OCI-LY7 (cell line): ENCODE results near the gene CD47. TPM values are rescaled to one million over a fixed set of nuclear protein-coding genes. Genes with fewer than 3 reads are reported as not detected.

ENCODE experiments used
- BruUV-seq: library from RNA; stranded (reverse); fragments of 400-500 nt; replicated peaks from 2 replicates; lab custom pipeline; 2021; lab: Mats Ljungman, UMichigan
- CTCF ChIA-PET: fragments of 300-600 bp; sonication (Branson Sonifier 250); formaldehyde crosslinking; loops from one replicate; lab custom pipeline; 2022; ENCODE audit warnings: antibody characterized with exemption; ENCODE audit not compliant: unreplicated experiment; lab: Charles Lee
- POLR2A ChIA-PET: fragments of 300-600 bp; sonication (Branson Sonifier 250); formaldehyde crosslinking; loops from one replicate; lab custom pipeline; 2022; ENCODE audit warnings: antibody characterized with exemption; lab: Charles Lee
- DNase-seq: peaks from one replicate; pipeline ENCODE4 v3.0.0-alpha.2; 2015; ENCODE audit warnings: low spot score
- H2AFZ ChIP-seq: fragments of 200-600 bp; sonication (generic), shearing (Covaris generic); 2 replicates; pipeline ENCODE4 v1.6.1; 2014; ENCODE audit warnings: mild to moderate bottlenecking, antibody characterized with exemption, low read length, moderate library complexity
- H3K27ac ChIP-seq: fragments of 200-600 bp; sonication (generic); 2 replicates; pipeline ENCODE4 v1.5.1; 2014; ENCODE audit warnings: mixed run types, low read depth, mild to moderate bottlenecking, moderate library complexity, low read length, inconsistent platforms; ENCODE audit not compliant: poor library complexity, severe bottlenecking
- H3K36me3 ChIP-seq: fragments of 200-600 bp; sonication (generic); 2 replicates; pipeline ENCODE4 v1.6.1; 2014; ENCODE audit warnings: mild to moderate bottlenecking, antibody characterized with exemption, low read length, moderate library complexity, mixed read lengths; ENCODE audit not compliant: insufficient read depth
- H3K4me1 ChIP-seq: fragments of 200-600 bp; sonication (generic); 2 replicates; pipeline ENCODE4 v1.5.1; 2014; ENCODE audit warnings: mild to moderate bottlenecking, low read length; ENCODE audit not compliant: insufficient read depth, poor library complexity, severe bottlenecking
- H3K4me2 ChIP-seq: fragments of 200-600 bp; sonication (generic); 2 replicates; pipeline ENCODE4 v1.6.1; 2014; ENCODE audit warnings: mild to moderate bottlenecking, low read length
- H3K4me3 ChIP-seq: fragments of 200-600 bp; sonication (generic); 2 replicates; pipeline ENCODE4 v1.5.1; 2014; ENCODE audit warnings: mild to moderate bottlenecking, low read depth, low read length; ENCODE audit not compliant: poor library complexity, severe bottlenecking
- H3K79me2 ChIP-seq: fragments of 200-600 bp; sonication (generic); 2 replicates; pipeline ENCODE4 v1.6.1; 2016; ENCODE audit warnings: low read depth, mild to moderate bottlenecking, low read length, moderate library complexity, mixed read lengths; ENCODE audit not compliant: insufficient read depth
- H3K9me2 ChIP-seq: fragments of 200-600 bp; sonication (generic); 2 replicates; pipeline ENCODE4 v1.6.1; 2016; ENCODE audit warnings: mild to moderate bottlenecking, low read length, mixed read lengths; ENCODE audit not compliant: insufficient read depth
- H3K9me3 ChIP-seq: fragments of 200-600 bp; sonication (generic); 2 replicates; pipeline ENCODE4 v1.6.1; 2014; ENCODE audit warnings: mild to moderate bottlenecking, mixed run types, low read length, mixed read lengths
- H4K20me1 ChIP-seq: fragments of 200-600 bp; sonication (generic); 2 replicates; pipeline ENCODE4 v1.6.1; 2014; ENCODE audit warnings: mild to moderate bottlenecking, antibody characterized with exemption, low read length, moderate library complexity, mixed read lengths; ENCODE audit not compliant: insufficient read depth
- EZH2phosphoT487 ChIP-seq: fragments of 200-600 bp; sonication (generic); IDR thresholded peaks from 2 replicates; pipeline ENCODE4 v1.6.1; 2018; ENCODE audit warnings: low read depth, borderline replicate concordance, mild to moderate bottlenecking, mixed run types, antibody characterized with exemption, low read length, moderate library complexity, mixed read lengths
- intact Hi-C: fragments of 100-400 bp; cut with micrococcal nuclease; formaldehyde crosslinking; loops from one replicate; pipeline ENCODE4 v1.10.0; 2022; ENCODE audit not compliant: unreplicated experiment
- total RNA-seq, 2 experiments: library from RNA; depleted of rRNA in 1 of 2; stranded (reverse); fragments of >200 nt in 1 of 2; shearing (Covaris generic) in 1 of 2; gene quantifications; 2 replicates each; pipeline ENCODE4 v1.2.3, GENCODE V29; 2014 to 2022
- TF ChIP-seq, protein P1 (sequence below): fragments of 200-600 bp; sonication (generic); conservative IDR thresholded peaks from 2 replicates; pipeline ENCODE4 v1.5.1; 2014; ENCODE audit warnings: mild to moderate bottlenecking, antibody characterized with exemption, low read length, moderate library complexity, mixed read lengths

The CD47 gene
- total RNA-seq, 2 experiments from 2014 or later, result 43.9 to 50.0 TPM

DNA sequence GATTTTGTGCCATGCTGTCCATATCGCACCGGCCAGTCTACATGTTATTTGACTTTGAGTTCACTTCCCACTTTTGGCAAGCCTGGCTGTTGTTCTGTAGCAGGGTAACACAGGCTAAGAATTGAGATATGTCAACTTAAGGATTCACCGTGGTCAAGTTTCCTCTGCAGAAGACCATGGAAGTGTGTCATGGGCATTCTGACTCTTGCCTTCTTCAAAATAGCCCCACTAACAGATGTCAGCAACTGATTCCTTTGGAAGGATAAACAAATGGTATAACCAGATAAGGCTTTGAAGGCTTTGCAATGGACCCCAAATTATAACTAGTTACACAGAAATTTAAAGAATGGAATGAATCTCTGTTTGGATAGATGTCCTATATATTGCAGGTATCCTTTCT lies 20.1 kb upstream of the CD47 start:
- DNase-seq, result no peak
- H4K20me1 ChIP-seq, result no peaks in the 10 kb centered on the region
- no peaks in the 10 kb centered on the region for H3K9me2 ChIP-seq
- intact Hi-C loops, result no loop called here
- no peak overlapping the region for H3K27ac ChIP-seq
- CTCF ChIA-PET, result no interaction called here
- H3K4me3 ChIP-seq, result no peak overlapping the region
- no peak overlapping the region for H2AFZ ChIP-seq
- no peaks in the 10 kb centered on the region for H3K4me1 ChIP-seq
- H3K9me3 ChIP-seq, result no peaks in the 10 kb centered on the region
- no peaks in the 10 kb centered on the region for H3K36me3 ChIP-seq
- no peak for TF ChIP-seq EZH2phosphoT487
- TF ChIP-seq, protein P1, sequence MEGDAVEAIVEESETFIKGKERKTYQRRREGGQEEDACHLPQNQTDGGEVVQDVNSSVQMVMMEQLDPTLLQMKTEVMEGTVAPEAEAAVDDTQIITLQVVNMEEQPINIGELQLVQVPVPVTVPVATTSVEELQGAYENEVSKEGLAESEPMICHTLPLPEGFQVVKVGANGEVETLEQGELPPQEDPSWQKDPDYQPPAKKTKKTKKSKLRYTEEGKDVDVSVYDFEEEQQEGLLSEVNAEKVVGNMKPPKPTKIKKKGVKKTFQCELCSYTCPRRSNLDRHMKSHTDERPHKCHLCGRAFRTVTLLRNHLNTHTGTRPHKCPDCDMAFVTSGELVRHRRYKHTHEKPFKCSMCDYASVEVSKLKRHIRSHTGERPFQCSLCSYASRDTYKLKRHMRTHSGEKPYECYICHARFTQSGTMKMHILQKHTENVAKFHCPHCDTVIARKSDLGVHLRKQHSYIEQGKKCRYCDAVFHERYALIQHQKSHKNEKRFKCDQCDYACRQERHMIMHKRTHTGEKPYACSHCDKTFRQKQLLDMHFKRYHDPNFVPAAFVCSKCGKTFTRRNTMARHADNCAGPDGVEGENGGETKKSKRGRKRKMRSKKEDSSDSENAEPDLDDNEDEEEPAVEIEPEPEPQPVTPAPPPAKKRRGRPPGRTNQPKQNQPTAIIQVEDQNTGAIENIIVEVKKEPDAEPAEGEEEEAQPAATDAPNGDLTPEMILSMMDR, result no peak
- POLR2A ChIA-PET, result no interaction called here
- H3K79me2 ChIP-seq, result no peaks in the 10 kb centered on the region
- H3K4me2 ChIP-seq, result no peak overlapping the region
- BruUV-seq, result no TSS peak

- POLR2A ChIA-PET, result interaction anchor here (0.7 to 2.1 kb wide), 3 partner anchors 13 to 17 kb away, joined by 3 to 13 read pairs (median 5); no protein-coding TSS in a partner anchor
- H3K4me3 ChIP-seq, result no peak overlapping the region
- no peaks in the 10 kb centered on the region for H4K20me1 ChIP-seq
- H2AFZ ChIP-seq, result no peak overlapping the region
- H3K9me2 ChIP-seq, result no peaks in the 10 kb centered on the region
- no peaks in the 10 kb centered on the region for H3K9me3 ChIP-seq
- no TSS peak for BruUV-seq
- no peaks in the 10 kb centered on the region for H3K4me1 ChIP-seq
- TF ChIP-seq, protein P1, result no peak
- no peak for TF ChIP-seq EZH2phosphoT487
- H3K79me2 ChIP-seq, result no peaks in the 10 kb centered on the region
- CTCF ChIA-PET, result no interaction called here
- H3K36me3 ChIP-seq, result no peaks in the 10 kb centered on the region
- DNase-seq, result no peak
- H3K4me2 ChIP-seq, result no peak overlapping the region
- intact Hi-C loops, result no loop called here
- H3K27ac ChIP-seq, result no peak overlapping the region
Measured at GRCh38 chr3:108108416-108108815, 17.6 kb upstream of the CD47 start.

DNA sequence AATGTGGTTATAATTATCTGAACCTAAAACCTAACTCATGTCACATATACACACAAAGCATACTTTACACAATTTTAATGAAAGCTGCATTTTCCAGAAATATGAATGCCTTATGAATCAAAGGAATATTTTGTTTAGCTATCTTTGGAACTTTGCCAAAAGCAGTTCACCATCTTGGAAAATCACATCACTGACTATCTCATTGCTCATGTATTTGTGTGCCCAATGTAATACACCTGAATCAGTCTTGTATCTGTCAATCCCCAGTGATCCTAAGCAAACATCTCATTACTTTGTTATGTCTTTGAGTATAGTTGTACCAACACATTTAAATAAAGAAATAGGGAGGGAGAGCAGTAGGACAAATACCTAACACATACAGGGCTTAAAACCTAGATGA lies 15.6 kb upstream of the CD47 start:
- Histone ChIP-seq H3K79me2 (no peaks in the 10 kb centered on the region), H3K4me2 (no peak overlapping the region), H3K27ac (no peak overlapping the region), H3K36me3 (no peaks in the 10 kb centered on the region), H2AFZ (no peak overlapping the region), H3K4me3 (no peak overlapping the region), H3K4me1 (peaks cover 15% of the 10 kb centered on the region), H3K9me3 (no peaks in the 10 kb centered on the region), H4K20me1 (no peaks in the 10 kb centered on the region), H3K9me2 (no peaks in the 10 kb centered on the region)
- ChIA-PET POLR2A (interaction anchor here (0.6 to 1.5 kb wide), 4 partner anchors 16 to 376 kb away, joined by 4 to 5 read pairs (median 4); no protein-coding TSS in a partner anchor), CTCF (no interaction called here)
- intact Hi-C loops, result no loop called here
- TF ChIP-seq, protein P1, result no peak
- TF ChIP-seq EZH2phosphoT487, result no peak
- BruUV-seq, result no TSS peak
- DNase-seq, result no peak
